OCI-LY1 (cell line): ENCODE measurements around the gene RPS21.

ENCODE experiments used
- H2AFZ ChIP-seq: fragments of 200-600 bp; sonication (generic), shearing (Covaris generic); 2 replicates; pipeline ENCODE4 v1.6.0; 2014; ENCODE audit warnings: antibody characterized with exemption, mild to moderate bottlenecking, low read length
- H3F3A ChIP-seq: fragments of 200-600 bp; sonication (generic), shearing (Covaris generic); 2 replicates; pipeline ENCODE4 v1.6.0; 2014; ENCODE audit warnings: mild to moderate bottlenecking, antibody characterized with exemption, low read length, moderate library complexity; ENCODE audit not compliant: insufficient read depth
- H3K27ac ChIP-seq: fragments of 200-600 bp; sonication (generic); 2 replicates; pipeline ENCODE4 v1.5.1; 2014; ENCODE audit warnings: low read length, mixed run types, mild to moderate bottlenecking, low read depth; ENCODE audit not compliant: poor library complexity, severe bottlenecking
- H3K27me3 ChIP-seq: fragments of 200-600 bp; sonication (generic); 2 replicates; pipeline ENCODE4 v1.6.0; 2014; ENCODE audit warnings: antibody characterized with exemption, mild to moderate bottlenecking, low read length, moderate library complexity; ENCODE audit not compliant: insufficient read depth
- H3K36me3 ChIP-seq: fragments of 200-600 bp; sonication (generic); 2 replicates; pipeline ENCODE4 v1.6.1; 2014; ENCODE audit warnings: mild to moderate bottlenecking, antibody characterized with exemption, low read length, moderate library complexity, mixed read lengths; ENCODE audit not compliant: insufficient read depth
- H3K4me1 ChIP-seq: fragments of 200-600 bp; sonication (generic); 2 replicates; pipeline ENCODE4 v1.5.1; 2014; ENCODE audit warnings: mild to moderate bottlenecking, low read length, moderate library complexity; ENCODE audit not compliant: insufficient read depth, severe bottlenecking
- H3K4me2 ChIP-seq: fragments of 200-600 bp; sonication (generic), shearing (Covaris generic); 2 replicates; pipeline ENCODE4 v1.6.1; 2014; ENCODE audit warnings: low read length
- H3K4me3 ChIP-seq: fragments of 200-600 bp; sonication (generic); 2 replicates; pipeline ENCODE4 v1.5.1; 2014; ENCODE audit warnings: low read length, low read depth, mild to moderate bottlenecking, mixed read lengths; ENCODE audit not compliant: poor library complexity, severe bottlenecking
- H3K79me2 ChIP-seq: fragments of 200-600 bp; shearing (Covaris generic); 2 replicates; pipeline ENCODE4 v1.6.1; 2016; ENCODE audit warnings: mixed run types, low read length, mixed read lengths; ENCODE audit not compliant: insufficient read depth
- H3K9ac ChIP-seq: fragments of 200-600 bp; sonication (generic), shearing (Covaris generic); 2 replicates; pipeline ENCODE4 v1.6.1; 2014; ENCODE audit warnings: mild to moderate bottlenecking, low read length, mixed read lengths
- H3K9me2 ChIP-seq: fragments of 200-600 bp; sonication (generic), shearing (Covaris generic); 2 replicates; pipeline ENCODE4 v1.6.1; 2014; ENCODE audit warnings: low read depth, mild to moderate bottlenecking, low read length, mixed read lengths
- H3K9me3 ChIP-seq: fragments of 200-600 bp; shearing (Covaris generic); 2 replicates; pipeline ENCODE4 v1.6.1; 2014; ENCODE audit warnings: low read length, mixed read lengths
- H4K20me1 ChIP-seq: fragments of 200-600 bp; sonication (generic), shearing (Covaris generic); 2 replicates; pipeline ENCODE4 v1.6.0; 2016; ENCODE audit warnings: mild to moderate bottlenecking, low read length; ENCODE audit not compliant: insufficient read depth
- CTCF ChIP-seq: fragments of 200-600 bp; sonication (generic), shearing (Covaris generic); IDR thresholded peaks from 2 replicates; pipeline ENCODE4 v1.5.1; 2017; ENCODE audit warnings: mild to moderate bottlenecking, antibody characterized with exemption, low read length, moderate library complexity, mixed read lengths
- EZH2 ChIP-seq: fragments of 200-600 bp; sonication (generic), shearing (Covaris generic); IDR thresholded peaks from 2 replicates; pipeline ENCODE4 v1.8.0; 2017; ENCODE audit warnings: borderline replicate concordance, mixed run types, mild to moderate bottlenecking, antibody characterized with exemption, low read length, moderate library complexity, mixed read lengths

Gene RPS21

DNA sequence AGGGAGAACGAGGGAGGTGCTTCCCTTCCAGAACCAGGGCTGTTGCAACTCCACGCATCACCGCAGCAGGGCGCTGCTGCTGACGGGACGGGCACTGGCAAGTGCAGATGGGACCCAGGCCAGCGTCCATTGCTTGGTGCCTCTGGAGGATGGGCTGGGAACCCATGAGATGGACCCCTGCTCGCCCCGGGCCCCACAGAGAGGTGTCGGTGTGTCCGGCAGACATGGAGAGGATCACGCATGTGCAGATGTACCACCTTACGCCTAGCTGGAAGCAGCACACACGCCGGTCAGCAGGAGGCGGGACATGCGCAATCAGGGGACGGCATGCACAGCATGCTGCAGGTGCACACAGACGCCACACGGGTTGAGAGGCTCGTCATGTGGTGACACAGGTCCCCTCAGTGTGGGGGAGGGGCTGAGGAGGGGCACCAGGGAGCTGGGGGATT, 14.5 kb downstream of the RPS21 start:
- Histone ChIP-seq H3K4me2 (peak overlapping the region; percentile 46), H3K4me3 (peak overlapping the region; percentile 41), H2AFZ (no peak overlapping the region), H3K36me3 (peaks cover 20% of the 10 kb centered on the region; the same call in 1 of the 2 replicates), H3K79me2 (0 out of 2 replicates have a peak, but pooled peaks cover 3% of the 10 kb centered on the region), H3K9me3 (no peaks in the 10 kb centered on the region), H3K9me2 (no peaks in the 10 kb centered on the region), H3K27me3 (no peaks in the 10 kb centered on the region), H3K27ac (peak overlapping the region; percentile 79), H4K20me1 (no peaks in the 10 kb centered on the region), H3K9ac (peak overlapping the region; percentile 19; the same call in 1 of the 2 replicates), H3F3A (no peaks in the 10 kb centered on the region; the same call in 1 of the 2 replicates), H3K4me1 (peaks cover 37% of the 10 kb centered on the region)
- TF ChIP-seq EZH2 = no peak
- peak; percentile 75 for TF ChIP-seq CTCF

DNA sequence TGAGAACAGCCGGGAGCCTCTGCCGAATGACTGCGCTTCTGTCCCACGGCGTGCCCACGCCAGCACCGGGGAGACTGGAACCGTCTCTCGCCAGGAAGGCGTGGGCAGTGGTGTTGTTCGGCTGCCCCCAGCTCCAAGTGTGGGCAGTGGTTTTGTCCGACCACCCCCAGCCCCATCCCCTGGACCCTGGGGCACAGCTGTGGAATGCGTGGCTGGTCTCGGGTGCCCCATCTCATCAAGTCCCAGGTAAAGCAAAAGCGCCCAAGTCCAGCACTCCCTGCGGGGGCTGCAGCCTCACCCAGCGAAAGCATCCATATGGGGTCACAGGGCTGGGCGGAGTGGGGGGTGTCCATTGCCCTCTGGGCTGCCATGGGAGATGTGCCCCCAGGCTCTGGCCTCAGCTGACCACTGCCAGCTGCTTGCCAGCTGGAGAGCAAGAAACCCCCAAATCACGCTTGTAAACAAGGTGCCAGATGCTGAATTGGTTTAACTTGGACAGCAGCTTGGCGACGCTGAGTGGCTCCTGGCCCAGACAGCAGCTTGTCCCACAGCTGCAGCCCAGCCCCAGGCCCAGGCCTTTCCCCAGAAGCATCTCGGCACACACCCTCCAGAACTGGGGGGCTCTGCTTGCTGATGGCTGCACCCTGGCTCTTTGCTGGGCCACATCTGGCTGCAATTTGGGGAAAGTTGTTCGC, 15.7 kb downstream of the RPS21 start:
- no peak overlapping the region for H3K9ac ChIP-seq

GRCh38 chr20:62403331-62403730, 16.4 kb downstream of the RPS21 start:
- H3K9me3 ChIP-seq = no peaks in the 10 kb centered on the region
- no peaks in the 10 kb centered on the region for H3K9me2 ChIP-seq
- peaks cover 50% of the 10 kb centered on the region for H3K4me1 ChIP-seq
- no peaks in the 10 kb centered on the region for H3K27me3 ChIP-seq
- 0 out of 2 replicates have a peak, but pooled peaks cover 4% of the 10 kb centered on the region for H3K79me2 ChIP-seq
- H3K4me3 ChIP-seq = no peak overlapping the region
- no peak overlapping the region for H2AFZ ChIP-seq
- no peaks in the 10 kb centered on the region; the same call in 1 of the 2 replicates for H3F3A ChIP-seq
- TF ChIP-seq CTCF = no peak
- TF ChIP-seq EZH2 = no peak
- H3K36me3 ChIP-seq = peaks cover 15% of the 10 kb centered on the region; the same call in 1 of the 2 replicates
- no peak overlapping the region for H3K9ac ChIP-seq
- no peaks in the 10 kb centered on the region for H4K20me1 ChIP-seq
- H3K27ac ChIP-seq = no peak overlapping the region
- no peak overlapping the region for H3K4me2 ChIP-seq

More for the DNA sequence above, 15.7 kb downstream of the RPS21 start:
- Histone ChIP-seq H3K4me2 (no peak overlapping the region), H3K27ac (peak overlapping the region; percentile 79), H3K36me3 (peaks cover 18% of the 10 kb centered on the region; the same call in 1 of the 2 replicates), H3K9me2 (no peaks in the 10 kb centered on the region), H3K79me2 (0 out of 2 replicates have a peak, but pooled peaks cover 4% of the 10 kb centered on the region), H3K27me3 (no peaks in the 10 kb centered on the region), H4K20me1 (no peaks in the 10 kb centered on the region), H3F3A (no peaks in the 10 kb centered on the region; the same call in 1 of the 2 replicates), H3K9me3 (no peaks in the 10 kb centered on the region), H3K4me1 (peaks cover 43% of the 10 kb centered on the region), H3K4me3 (no peak overlapping the region), H2AFZ (no peak overlapping the region)
- TF ChIP-seq EZH2 (no peak), CTCF (no peak)
